ENCODE data around the gene VCX2.
"Not testable (repeated sequence)": the region's sequence is repeated elsewhere in the genome, so short reads cannot be mapped to it uniquely, and the experiment has no call there.

The VCX2 gene

GRCh38 chrX:8171169-8171568 lies at the start of gene VCX2:
Gene VCX2 (minus strand): TSS chrX:8171267. CDS start chrX:8170643, 624 bp downstream.
- DNase-seq (ENCODE audit: low spot score) = not testable (repeated sequence)

- no peak for DNase-seq (ENCODE audit: low spot score)
Observed at GRCh38 chrX:8204943-8205342, 33.9 kb upstream of the VCX2 start.

GRCh38 chrX:8204169-8204935 lies 33.3 kb upstream of the VCX2 start:
- no peak for DNase-seq (ENCODE audit: low spot score)

GRCh38 chrX:8201896-8202331 lies 30.8 kb upstream of the VCX2 start:
- DNase-seq (ENCODE audit: low spot score) = no peak

GRCh38 chrX:8196776-8197175 lies 25.7 kb upstream of the VCX2 start:
- no peak for DNase-seq (ENCODE audit: low spot score)

GRCh38 chrX:8194216-8194615 lies 23.1 kb upstream of the VCX2 start:
- no peak for DNase-seq (ENCODE audit: low spot score)

- no peak for DNase-seq (ENCODE audit: low spot score)
Observed at GRCh38 chrX:8192276-8192675, 21.2 kb upstream of the VCX2 start.

- DNase-seq (ENCODE audit: low spot score) = no peak
Observed at GRCh38 chrX:8191022-8191421, 20.0 kb upstream of the VCX2 start.

- no peak for DNase-seq (ENCODE audit: low spot score)
Observed at GRCh38 chrX:8190341-8190830, 19.3 kb upstream of the VCX2 start.

GRCh38 chrX:8189096-8189830 lies 18.2 kb upstream of the VCX2 start:
- no peak for DNase-seq (ENCODE audit: low spot score)

- no peak for DNase-seq (ENCODE audit: low spot score)
Observed at GRCh38 chrX:8183346-8183745, 12.3 kb upstream of the VCX2 start.

GRCh38 chrX:8179656-8180055 lies 8.6 kb upstream of the VCX2 start:
- no peak for DNase-seq (ENCODE audit: low spot score)

- DNase-seq (ENCODE audit: low spot score) = not testable (repeated sequence)
Observed at GRCh38 chrX:8154011-8154410, 17.1 kb downstream of the VCX2 start.

GRCh38 chrX:8147226-8147625 lies 23.8 kb downstream of the VCX2 start:
- no peak for DNase-seq (ENCODE audit: low spot score)

GRCh38 chrX:8144925-8145324 lies 26.1 kb downstream of the VCX2 start:
- no peak for DNase-seq (ENCODE audit: low spot score)

GRCh38 chrX:8141896-8142295 lies 29.2 kb downstream of the VCX2 start:
- DNase-seq (ENCODE audit: low spot score) = no peak

- no peak for DNase-seq (ENCODE audit: low spot score)
Observed at GRCh38 chrX:8140986-8141744, 29.9 kb downstream of the VCX2 start.

- no peak for DNase-seq (ENCODE audit: low spot score)
Observed at GRCh38 chrX:8139716-8140115, 31.4 kb downstream of the VCX2 start.

GRCh38 chrX:8138252-8138651 lies 32.8 kb downstream of the VCX2 start:
- no peak for DNase-seq (ENCODE audit: low spot score)

- no peak for DNase-seq (ENCODE audit: low spot score)
Observed at GRCh38 chrX:8126648-8127047, 44.4 kb downstream of the VCX2 start.

- DNase-seq (ENCODE audit: low spot score) = no peak
Observed at GRCh38 chrX:8126092-8126491, 45.0 kb downstream of the VCX2 start.

GRCh38 chrX:8125566-8125965 lies 45.5 kb downstream of the VCX2 start:
- DNase-seq (ENCODE audit: low spot score) = no peak

- no peak for DNase-seq (ENCODE audit: low spot score)
Observed at GRCh38 chrX:8122538-8122937, 48.5 kb downstream of the VCX2 start.
